GM19372 (cell line): ENCODE measurements around the gene LRRC63.
A peak's percentile ranks its signal among the peaks of the same experiment; 100 is the strongest.
"Not testable (repeated sequence)": the region's sequence is repeated elsewhere in the genome, so short reads cannot be mapped to it uniquely, and the experiment has no call there.

Source experiments
- ATAC-seq: cut with Tn5 transposase; IDR thresholded peaks from one replicate; pipeline ENCODE4 v1.9.1; 2021; ENCODE audit warnings: mild to moderate bottlenecking, low read depth, moderate library complexity; ENCODE audit not compliant: unreplicated experiment

The LRRC63 gene

GRCh38 chr13:46179969-46180763 is 31.6 kb upstream of the LRRC63 start:
- no peak for ATAC-seq

DNA sequence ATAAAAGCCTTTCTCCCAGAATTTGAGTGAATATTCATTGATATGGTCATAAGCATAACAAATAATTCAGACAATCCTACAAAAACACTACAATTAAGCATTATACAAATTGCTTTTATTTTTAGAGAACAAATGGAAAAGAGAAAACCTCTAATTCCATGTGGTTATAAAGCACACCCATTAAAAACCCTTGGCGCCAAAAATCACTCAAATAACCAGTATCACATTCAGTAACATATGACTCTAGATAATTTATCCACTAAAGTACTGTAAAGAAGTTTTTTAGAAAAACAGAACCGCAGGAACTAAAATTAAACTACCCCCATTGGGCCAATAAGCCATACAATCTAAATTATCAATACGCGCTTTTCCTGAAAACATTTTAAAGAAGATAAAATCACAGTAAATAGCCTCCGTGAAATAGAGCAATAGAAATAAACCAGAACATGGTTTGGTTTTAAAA is 30.3 kb upstream of the LRRC63 start:
- ATAC-seq: no peak

DNA sequence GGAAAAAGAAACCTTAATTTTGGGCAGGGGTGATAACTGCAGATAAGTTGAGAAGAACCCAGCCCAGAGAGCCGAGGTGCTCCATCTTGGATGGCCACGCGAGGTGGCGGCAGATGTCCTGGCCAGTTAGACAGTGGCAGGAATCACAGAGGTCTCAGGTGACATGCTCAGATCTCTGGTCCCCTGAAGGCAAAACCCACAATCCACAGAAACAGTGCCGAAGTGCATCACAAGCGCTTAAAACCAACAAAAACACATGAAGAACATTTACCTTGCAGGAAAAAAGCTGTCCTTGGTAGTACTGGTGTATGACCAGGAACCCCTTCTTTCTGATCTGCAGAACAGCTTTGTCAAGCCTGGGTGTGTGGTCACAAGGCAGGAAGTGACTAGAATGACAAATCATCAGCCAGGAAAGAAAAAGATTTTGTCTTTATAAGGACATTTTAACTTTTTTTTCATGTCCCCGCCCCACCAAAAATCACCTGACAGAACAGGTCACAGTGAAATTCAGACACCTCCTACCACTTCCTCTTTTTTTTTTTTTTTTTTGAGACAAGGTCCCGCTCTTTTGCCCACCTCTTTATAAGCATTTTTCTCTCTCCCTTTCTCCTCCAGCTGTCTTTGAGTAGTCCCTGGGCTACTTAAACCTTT is 29.8 kb upstream of the LRRC63 start, which contains the start of gene LCP1:
TSS of gene LCP1 (minus strand) at position 338 of the 651 bp plus-strand sequence. CDS start 22,515 bp downstream, outside the sequence.
- peak; percentile 66 for ATAC-seq

- ATAC-seq: peak; percentile 5
These were observed 29.2 kb upstream of the LRRC63 start for GRCh38 chr13:46182491-46182877.

DNA sequence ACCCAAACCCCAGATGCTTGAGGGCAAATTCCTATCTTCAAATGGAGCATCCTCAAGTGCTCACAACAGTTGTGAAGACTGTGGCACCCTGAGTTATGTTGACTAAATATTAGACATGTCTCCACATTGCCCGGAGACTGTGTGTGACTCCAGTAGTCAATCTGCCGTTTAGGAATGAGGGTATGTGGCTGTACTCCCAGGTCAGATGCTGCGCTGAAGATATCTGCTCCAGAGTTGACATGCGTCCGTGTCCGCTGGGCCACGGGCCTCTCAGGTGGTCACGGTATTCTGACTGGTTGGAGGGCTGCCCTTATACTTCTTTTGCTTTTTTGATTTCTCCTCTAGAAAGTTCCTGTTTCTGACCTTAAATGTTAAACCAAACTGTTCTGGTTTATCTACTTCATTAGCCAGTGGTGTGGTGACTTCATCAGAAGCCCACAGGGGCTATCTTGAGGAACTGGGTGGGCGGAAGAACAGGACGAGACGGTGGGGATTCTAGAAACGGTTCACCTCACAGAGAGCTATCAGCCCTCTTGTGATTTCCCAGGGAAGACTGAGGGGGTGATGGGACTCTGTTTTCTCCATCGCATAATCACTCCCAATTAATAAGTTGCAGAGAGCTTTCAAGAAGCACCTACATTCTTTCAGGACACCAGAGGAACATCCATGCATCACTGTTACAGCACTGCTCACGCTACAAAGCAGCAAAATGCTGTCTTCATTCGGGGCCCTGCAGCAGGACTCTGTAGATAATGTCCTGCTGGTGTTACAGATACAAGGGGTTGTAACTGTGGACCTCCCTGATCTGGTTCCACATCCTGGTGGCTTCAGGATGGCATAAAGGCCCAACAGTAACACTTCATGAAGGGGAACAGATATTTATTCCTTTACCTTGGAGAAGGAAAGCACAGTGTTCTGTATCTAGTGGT is 28.4 kb upstream of the LRRC63 start:
- no peak for ATAC-seq

DNA sequence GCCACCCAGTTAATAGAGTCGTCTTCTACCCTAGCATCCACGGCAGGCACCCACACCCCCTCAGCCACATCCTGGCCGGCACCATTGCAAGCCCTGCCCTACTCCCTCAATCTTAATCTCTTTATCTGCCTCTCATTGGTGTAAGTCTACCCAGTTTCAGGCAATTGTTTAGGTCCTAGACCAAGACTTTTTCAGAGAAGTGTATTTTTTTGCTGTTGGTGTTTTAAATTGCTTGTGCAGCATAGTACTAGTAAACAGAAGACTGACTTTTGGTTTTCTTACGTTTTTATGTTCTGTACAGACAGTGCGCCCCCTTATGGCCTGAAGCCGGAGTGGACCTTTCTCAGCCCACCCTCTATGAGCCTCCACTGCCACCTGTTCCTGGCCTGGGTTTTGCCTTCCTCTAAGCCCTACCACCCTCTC is 27.4 kb upstream of the LRRC63 start:
- ATAC-seq: peak; percentile 31

DNA sequence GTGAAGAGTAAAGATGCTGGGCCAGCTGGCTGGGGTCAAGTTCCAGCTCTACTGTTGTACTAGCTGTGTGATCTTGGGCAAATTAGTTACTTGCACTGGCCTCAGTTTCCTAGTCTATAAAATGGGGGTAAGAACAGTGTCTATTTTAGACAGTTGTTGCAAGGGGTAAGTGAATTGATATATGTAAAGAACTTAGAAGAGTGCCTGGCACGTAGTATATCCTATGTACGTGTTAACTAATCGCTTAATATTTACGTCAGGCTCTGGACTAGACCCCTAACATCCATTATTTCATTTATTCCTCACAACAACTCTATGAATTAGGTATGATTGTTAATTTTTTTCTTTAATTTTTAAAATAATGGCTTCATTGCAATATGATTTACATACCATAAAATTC is 26.1 kb upstream of the LRRC63 start:
- ATAC-seq: no peak

DNA sequence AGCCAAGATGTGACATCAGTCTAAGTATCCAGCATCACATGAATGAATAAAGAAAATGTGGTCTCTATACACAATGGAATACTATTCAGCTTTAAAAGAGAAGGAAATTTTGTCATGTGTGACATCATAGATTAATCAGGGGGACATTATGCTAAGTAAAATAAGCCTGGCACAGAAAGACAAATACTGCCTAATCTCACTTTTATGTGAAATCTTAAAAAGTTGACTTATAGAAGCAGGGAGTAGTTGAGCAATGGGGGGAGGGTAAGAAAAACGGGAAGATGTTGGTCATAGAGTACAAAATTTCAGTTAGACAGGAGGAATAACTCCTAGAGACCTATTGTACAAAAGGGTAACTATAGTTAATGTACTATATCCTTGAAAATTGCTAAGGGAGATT is 19.3 kb upstream of the LRRC63 start:
- ATAC-seq: no peak

- no peak for ATAC-seq
These were observed 16.7 kb upstream of the LRRC63 start for GRCh38 chr13:46195016-46195415.

DNA sequence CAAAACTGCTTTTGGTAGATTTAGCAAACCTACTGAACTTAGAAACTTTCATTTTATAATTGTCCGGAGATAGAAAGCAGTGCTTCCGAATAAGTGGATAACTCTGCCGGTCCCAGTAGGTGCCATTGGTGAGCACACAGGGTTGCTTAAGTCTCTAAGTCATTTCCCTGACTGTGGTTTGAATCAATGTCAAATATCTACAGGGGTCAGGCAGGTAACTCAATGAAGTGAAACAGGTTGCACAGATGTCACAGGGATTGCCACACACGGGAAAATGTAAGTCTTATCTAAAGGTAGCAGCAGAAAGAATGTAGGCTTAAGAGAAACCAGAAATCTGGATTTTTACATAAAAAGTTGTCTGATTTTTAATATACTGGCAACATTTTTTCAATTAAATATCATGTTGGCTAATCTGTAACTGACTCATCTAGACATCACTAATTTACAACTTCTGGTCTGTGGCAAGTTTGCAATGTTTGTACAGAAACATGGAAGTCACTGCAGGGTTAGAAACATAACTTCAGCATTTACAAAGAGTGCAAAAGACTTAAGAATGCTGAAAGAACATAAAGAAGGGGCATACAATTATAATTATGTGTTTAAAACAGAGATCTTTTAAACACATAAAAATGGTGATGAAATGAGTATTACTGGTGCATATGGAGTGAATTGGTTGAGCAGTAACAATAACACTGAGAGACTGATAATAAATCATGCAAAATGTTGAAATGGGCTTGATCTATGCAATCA is 14.3 kb upstream of the LRRC63 start:
- ATAC-seq: no peak

- no peak for ATAC-seq
These were observed 13.0 kb upstream of the LRRC63 start for GRCh38 chr13:46198696-46199193.

- ATAC-seq: no peak
These were observed 9.4 kb upstream of the LRRC63 start for GRCh38 chr13:46202188-46202795.

DNA sequence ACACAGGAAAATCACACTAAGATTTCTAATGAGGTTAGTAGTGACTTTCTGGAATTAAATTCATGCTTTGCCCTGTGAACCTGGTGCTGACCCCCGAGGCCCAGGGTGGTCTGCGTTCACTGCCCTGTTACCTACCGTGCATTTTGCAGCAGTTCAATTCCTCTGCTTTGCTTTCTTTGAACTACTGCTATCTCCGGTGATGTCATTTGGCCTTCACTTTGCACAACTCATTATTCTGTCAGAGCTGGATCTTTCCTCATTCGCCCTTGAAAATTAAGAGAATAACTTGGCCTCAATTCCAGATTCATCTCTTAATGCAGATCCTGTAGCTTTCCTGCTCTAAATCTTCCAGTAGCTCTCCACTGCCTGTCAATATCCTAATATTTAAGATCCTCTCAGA is 8.8 kb upstream of the LRRC63 start:
- ATAC-seq: no peak

- no peak for ATAC-seq
These were observed 5.6 kb upstream of the LRRC63 start for GRCh38 chr13:46206143-46206542.

- no peak for ATAC-seq
These were observed 3.9 kb upstream of the LRRC63 start for GRCh38 chr13:46207828-46208227.

DNA sequence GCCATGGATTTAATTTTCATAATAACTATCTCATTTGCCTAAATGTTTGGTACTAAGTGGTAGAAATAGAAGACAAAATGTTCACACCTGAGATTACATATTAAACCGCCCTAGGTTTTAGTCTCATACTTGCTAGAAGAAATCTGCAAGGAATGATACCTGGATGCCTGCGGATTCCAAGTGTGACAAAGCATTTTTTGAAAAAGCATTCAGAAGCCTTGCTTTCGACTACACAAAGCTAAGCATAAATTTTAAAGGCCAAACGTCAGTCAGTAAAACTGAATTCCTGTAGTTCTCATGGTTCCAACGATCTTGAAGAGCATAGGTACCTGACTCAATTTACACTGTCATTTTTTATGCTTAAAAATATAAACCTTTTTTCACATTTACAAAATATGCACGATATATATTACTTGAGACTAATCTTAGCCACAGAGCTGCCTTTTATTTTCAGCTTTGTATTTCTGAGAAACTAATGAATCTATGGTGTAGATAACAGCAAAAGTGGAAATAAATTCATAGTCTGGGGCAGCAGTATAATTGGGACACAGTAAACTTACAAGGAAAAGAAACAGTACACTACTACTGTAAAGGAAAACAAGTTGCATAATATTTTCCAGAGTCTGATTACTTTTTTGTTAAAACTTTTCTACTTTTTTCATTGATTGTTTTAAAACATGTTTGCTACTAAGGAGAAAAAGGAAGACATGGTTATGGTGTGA is 1.2 kb upstream of the LRRC63 start:
- no peak for ATAC-seq

DNA sequence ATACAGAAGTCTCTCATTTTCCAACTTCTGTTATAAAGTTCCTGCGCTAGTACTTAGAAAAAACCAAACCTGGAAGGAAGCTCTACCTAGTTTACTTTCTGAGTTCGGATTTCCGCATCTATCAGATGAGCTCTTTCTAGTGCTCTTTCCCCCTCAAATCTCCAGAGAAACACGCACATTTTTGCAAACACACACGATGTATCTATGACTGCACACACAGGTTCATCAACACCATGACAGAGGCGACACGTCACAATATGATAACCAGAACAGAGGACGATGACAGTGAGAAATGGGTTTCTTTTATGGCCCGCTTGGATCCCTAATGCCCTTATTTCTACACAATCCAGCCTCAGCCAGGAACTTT is 629 bp upstream of the LRRC63 start:
- peak; percentile 7 for ATAC-seq

DNA sequence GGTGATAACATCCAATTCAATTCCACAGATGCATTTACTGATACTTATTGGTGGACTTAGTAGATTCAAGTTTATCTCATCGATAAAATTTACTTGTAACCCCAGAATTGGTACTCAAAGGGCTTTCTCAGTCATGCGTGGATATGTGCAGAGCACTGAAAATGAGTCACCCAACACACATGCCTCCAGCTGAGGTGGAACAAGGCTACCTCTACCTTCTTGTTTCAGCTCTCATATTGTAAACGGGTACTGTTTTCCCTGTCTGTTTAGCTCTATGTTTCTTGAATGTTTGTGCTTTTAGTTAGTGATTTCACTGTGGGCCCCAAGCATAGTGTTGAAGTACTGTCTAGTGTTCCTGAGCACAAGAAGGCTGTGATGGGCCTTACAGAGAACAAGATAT is 1.5 kb downstream of the LRRC63 start:
- no peak for ATAC-seq

DNA sequence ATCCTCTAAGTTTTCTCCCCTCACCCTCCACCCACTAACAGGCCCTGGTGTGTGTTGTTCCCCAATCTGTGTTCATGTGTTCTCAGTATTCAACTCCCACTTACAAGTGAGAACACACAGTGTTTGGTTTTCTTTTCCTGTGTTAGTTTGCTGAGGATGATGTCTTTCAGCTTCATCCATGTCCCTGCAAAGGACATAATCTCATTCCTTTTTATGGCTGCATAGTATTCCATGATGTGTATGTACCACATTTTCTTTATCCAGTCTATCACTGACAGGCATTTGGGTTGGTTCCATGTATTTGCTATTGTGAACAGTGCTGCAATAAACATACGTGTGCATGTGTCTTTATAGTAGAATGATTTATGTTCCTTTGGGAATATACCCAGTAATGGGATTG is 3.0 kb downstream of the LRRC63 start:
- ATAC-seq: not testable (repeated sequence)
